Measurements from ENCODE around the gene VN1R2.
A peak's percentile ranks its signal among the peaks of the same experiment; 100 is the strongest.
"Not testable (repeated sequence)": the region's sequence is repeated elsewhere in the genome, so short reads cannot be mapped to it uniquely, and the experiment has no call there.

Gene VN1R2, protein sequence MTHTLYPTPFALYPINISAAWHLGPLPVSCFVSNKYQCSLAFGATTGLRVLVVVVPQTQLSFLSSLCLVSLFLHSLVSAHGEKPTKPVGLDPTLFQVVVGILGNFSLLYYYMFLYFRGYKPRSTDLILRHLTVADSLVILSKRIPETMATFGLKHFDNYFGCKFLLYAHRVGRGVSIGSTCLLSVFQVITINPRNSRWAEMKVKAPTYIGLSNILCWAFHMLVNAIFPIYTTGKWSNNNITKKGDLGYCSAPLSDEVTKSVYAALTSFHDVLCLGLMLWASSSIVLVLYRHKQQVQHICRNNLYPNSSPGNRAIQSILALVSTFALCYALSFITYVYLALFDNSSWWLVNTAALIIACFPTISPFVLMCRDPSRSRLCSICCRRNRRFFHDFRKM

DNA sequence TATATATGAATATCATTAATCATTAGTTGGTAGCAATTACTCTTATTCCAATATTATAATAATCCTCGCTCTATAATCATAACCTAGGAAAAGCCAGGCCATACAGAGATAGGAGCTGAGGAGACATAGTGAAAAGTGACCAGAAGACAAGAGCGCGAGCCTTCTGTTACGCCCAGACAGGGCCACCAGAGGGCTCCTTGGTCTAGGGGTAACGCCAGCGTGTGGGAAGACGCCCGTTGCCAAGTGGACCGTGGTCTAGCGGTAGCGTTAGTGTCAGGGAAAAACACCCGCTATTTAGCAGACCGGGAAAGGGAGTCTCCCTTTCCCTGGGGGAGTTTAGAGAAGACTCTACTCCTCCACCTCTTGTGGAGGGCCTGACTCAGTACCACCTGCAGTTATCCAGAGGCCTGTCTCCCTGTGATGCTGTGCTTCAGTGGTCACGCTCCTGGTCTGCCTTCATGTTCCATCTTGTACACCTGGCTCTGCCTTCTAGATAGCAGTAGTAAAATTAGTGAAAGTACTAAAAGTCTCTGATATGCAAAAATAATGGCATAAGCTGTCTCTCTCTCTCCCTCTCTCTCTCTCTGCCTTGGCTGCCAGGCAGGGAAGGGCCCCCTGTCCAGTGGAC, at the start of gene VN1R2:
VN1R2 (plus strand) TSS at position 578 of the 628 bp plus-strand sequence. CDS start 84 bp downstream, outside the sequence.
- DNase-seq, result not testable (repeated sequence)

DNA sequence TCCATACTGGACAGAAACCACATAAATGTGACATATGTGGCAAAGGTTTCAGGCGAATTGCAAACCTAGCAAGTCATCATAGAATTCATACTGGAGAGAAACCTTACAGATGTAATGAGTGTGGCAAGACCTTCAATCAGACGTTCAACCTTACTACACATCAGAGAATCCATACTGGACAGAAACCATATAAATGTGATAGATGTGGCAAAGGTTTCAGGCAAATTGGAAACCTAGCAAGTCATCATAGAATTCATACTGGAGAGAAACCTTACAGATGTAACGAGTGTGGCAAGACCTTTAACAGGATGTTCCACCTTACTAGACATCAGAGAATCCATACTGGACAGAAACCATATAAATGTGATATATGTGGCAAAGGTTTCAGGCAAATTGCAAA, 46.5 kb upstream of the VN1R2 start:
- not testable (repeated sequence) for DNase-seq

DNA sequence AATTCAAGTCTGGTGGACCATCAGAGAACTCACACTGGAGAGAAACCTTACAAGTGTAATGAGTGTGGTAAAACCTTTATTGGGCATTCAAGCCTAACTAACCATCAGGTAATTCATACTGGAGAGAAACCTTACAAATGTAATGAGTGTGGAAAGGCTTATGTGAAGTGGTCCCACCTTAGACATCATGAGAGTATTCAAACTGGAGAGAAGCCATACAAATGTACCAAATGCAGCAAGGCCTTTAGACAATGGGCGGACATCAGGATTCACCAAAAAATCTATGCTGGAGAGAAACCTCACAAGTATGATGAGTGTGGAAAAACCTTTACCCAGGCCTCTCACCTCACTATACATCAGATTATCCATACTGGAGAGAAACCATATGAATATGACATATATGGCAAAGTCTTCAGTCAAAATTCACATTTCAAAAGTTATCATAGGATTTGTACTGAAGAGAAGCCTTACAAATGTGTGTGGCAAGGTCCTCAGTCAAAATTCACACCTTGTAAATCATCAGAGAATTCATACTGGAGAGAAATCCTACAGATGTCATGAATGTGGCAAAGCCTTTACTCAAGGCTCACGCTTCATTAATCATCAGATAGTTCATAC, 45.3 kb upstream of the VN1R2 start:
- no peak for DNase-seq

DNA sequence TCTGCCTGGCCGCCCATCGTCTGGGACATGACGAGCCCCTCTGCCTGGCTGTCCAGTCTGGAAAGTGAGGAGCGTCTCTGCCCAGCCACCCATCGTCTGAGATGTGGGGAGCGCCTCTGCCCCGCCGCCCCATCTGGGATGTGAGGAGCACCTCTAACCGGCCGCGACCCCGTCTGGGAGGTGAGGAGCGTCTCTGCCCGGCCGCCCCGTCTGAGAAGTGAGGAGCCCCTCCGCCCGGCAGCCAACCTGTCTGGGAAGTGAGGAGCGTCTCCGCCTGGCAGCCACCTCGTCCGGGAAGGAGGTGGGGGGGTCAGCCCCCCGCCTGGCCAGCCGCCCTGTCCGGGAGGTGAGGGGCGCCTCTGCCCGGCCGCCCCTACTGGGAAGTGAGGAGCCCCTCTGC, 35.4 kb upstream of the VN1R2 start:
- not testable (repeated sequence) for DNase-seq

DNA sequence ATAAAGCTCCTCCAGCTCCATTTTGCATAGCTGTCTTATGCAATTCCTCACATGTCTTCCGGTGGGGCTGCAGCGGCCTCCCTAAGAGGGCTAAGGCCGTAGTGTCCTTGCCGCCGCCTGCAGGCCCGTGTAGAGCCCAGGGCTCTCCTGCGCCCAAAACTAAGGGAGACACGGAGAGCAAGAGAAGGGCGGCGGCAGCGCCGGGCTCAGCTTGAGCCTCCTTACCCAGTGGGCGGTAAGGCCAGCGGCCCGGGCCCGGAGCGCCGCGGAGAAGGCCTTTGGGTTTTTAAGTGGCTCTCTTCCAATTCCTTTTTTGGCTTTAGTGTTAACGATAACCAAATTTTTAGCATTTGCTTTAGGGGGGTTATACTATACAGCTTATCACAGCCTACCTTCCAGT, 33.5 kb upstream of the VN1R2 start:
- DNase-seq, result no peak

DNA sequence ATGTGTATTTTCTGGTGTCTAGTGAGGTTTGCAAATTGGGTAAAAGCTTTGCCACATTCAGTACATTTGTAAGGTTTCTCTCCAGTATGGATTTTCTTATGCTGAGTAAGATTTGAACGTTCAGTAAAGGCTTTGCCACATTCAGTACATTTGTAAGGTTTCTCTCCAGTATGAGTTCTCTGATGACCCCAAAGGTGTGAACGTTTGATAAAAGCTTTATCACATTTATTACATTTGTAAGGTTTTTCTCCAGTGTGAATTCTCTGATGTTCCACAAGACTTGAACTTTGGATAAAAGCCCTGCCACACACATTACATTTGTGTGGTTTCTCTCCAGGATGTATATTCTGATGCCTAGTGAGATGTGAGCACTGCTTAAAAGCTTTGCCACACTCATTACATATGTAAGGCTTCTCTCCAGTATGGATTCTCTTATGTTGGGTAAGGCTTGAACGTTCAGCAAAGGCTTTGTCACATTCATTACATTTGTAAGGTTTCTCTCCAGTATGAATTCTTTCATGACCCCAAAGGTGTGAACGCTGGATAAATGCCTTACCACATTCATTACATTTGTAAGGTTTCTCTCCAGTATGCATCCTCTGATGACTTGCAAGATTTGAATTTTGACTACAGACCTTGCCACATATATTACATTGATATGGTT, 20.8 kb upstream of the VN1R2 start:
- no peak for DNase-seq

DNA sequence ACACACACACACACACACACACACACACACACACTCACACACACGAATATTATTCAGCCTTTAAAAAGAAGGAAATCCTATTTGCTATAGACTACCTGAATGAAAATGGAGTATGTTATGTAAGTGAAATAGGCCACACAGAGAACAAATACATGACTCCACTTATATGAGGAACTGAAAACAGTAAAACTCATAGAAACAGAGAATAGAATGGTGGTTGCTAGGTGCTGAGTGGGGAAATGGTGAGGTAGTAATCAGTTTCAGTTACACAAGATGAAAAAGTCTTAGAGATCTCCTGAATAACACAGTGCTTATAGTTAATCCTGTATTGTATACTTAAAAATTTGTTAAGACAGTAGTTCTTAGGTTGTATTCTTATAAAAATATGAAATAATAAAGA, 11.6 kb upstream of the VN1R2 start:
- no peak for DNase-seq

DNA sequence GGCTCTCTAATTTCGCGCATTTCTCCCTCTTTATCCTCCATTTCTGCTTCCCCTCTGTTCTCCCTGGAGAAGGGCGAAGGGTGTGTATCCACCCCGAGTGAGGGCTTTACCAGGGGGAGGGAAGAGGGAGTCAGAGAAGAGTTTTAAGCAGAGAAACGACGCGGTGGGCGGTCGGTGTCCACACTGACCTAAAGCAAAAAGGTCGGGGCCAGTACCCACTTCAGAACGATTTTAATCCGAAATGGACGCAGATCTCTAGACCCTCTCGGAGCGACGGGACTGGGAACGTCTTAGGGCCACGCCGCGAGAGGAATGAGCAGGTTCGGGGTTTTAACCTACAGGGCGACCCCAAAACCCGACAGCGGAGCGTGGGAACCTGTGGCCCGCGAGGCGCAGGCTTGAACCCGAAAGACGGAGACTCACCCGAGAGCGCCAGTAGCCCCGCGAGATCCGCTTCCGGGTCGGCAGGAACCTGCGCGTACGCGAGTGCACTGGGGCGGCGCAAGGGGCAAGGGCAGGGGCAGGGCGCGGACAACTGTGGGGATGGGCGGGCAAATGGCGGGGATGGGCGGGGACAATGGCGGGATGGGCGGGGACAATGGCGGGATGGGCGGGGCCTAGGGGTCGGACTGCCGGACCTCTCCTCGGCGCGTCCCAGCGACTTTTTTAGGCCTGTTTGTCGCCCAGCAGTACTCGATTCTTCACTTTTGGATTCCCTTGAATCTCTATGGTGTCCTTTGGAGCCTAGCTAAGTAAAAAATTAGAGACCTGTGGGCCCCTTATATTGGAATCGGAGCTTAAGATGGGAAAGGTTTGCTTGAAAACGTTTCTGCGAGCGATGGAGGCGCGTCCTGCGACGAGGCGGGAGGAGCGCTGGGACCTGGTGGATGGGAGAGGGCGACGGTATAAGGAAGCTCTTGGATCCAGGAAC, 3.4 kb upstream of the VN1R2 start, which contains the start of gene ZNF677:
ZNF677 (minus strand) TSS at position 463 of the 931 bp plus-strand sequence. CDS start 3,323 bp downstream, outside the sequence.
- DNase-seq, result peak; percentile 84 to 89

DNA sequence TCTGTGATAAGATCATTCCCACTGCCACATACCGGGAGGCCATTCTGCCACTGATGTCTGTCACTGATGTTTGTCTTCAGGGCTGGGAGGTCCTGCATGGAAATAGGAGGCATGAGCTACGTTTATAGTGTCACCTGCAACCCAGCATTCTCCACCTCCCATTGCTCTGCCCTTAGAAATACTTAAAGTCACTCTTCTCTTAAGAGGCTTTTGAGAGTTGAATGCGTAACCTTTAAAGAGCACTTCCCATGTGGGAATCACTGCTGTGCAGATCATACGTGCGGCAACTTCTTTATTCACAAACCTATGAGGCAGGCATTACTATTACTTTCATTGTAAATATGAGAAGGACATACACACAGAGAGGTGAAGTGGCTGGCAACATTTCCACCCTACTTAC, 9.5 kb downstream of the VN1R2 start, which contains the start of gene VN1R4:
VN1R4 (minus strand) TSS at position 101 of the 400 bp plus-strand sequence; CDS start at position 43, 58 bp downstream.
- DNase-seq, result not testable (repeated sequence)

DNA sequence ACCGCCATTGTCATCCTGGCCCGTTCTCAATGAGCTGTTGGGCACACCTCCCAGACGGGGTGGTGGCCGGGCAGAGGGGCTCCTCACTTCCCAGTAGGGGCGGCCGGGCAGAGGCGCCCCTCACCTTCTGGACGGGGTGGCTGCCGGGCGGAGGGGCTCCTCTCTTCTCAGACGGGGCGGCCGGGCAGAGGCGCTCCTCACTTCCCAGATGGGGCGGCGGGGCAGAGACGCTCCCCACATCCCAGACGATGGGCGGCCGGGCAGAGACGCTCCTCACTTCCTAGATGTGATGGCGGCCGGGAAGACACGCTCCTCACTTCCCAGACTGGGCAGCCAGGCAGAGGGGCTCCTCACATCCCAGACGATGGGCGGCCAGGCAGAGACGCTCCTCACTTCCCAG, 11.8 kb downstream of the VN1R2 start:
- not testable (repeated sequence) for DNase-seq

DNA sequence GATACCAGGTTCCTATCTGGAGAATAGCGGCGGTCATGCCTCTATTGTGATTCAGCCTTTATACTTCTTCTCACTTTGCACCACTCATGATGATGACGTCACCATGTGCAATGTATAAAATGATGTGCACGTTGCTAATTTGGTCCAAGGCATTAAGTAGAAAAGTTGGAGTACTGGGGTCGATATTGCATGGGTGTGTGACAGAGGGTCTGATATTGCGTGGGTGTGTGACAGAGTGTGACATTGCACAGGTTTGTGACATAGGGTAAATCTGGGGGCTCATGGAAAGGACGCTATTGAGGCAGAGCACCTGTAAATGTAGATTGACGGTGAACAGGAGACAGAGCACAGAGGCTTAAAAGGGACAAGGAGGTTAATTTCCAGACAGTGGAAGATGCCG, 14.0 kb downstream of the VN1R2 start:
- no peak for DNase-seq

DNA sequence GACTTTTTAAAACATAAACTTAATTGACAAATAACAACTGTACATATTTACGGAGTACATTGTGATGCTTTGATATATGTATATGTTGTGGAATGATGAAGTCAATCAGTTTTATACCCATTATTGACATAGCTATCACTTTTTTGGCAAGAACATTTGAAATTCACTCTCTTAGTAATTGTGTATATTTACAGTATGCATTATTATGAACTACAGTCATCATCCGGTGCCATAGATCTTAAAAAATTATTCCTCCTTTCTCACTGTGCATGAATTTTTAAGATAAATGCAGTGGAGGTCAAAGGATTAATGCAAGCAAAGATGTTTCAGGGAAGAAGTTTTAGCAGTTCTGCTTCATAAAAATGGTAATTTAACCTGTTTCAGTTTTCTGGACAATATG, 17.4 kb downstream of the VN1R2 start:
- no peak for DNase-seq

DNA sequence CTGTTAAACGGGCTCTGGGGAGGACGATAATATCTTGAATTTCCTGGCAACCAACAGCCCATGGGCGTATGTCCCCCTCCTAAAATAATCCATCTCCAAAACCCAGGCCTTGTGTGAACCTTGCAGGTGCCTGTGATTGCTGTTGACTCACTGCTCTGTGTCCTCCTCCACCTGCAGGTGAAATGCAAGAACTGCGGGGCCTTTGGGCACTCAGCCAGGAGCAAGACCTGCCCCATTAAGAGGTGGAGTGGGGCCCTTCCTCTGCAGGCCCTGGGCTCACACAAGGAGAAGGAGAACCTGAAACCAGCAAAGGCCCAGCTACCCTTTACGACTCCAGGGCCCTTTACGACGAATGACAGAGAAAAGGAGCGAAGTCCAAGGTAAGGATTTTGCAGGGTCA, 23.9 kb downstream of the VN1R2 start:
- not testable (repeated sequence) for DNase-seq

DNA sequence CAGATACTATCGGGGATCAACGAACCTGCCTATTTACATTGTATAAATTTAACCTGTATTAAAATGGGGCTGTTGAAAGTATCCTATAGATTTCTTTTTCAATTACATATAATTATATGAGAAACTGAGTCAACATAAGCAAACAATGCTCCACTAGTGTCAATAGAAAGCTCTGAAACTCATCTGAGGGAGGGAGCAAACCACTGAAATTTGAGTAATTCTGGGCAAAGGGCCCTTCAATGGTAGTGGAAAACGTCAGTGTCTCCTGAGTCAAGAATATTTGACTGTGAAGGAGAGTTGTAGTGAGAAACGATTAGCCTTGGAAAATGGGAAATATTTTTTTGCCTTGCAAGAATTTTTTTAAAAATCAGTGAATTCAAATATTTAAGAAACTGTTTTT, 27.0 kb downstream of the VN1R2 start:
- DNase-seq, result no peak

DNA sequence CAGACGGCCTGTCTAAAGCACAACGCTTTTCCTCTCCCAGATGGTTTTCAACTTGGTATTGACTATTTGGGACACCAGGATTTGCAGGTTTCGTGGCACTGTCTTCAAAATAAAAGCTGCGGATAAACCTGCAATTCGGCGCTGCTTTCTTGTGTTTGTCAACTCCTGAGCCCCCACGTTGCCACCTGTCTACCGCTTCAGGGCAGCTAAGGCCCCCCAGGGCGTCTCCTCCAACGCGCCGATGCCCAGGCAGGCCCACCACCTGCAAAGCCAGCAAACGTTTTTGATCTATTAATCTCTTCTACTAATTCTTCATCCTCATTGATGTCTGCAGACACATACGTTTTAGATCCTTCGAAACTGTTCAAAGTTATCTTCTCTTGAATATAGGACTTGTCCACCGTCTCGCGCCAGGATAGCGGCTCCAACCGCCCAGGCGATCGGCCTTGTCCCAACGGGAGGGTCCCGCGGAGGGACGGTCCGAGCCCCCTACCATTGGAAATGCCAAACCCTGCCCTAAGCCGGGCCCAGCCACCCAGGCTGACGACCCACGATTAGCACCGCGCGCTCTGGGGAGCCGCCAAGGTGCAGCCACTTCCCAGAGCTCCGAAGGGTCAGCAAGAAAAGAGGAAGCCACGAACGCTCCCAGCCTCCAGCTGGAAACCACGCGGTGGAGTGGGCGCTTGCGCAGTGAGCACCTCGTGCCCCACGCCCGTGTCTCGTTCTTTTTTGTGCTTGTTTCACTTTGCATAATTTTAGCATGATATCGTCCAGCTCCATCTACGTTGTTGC, 32.9 kb downstream of the VN1R2 start:
- no peak for DNase-seq

DNA sequence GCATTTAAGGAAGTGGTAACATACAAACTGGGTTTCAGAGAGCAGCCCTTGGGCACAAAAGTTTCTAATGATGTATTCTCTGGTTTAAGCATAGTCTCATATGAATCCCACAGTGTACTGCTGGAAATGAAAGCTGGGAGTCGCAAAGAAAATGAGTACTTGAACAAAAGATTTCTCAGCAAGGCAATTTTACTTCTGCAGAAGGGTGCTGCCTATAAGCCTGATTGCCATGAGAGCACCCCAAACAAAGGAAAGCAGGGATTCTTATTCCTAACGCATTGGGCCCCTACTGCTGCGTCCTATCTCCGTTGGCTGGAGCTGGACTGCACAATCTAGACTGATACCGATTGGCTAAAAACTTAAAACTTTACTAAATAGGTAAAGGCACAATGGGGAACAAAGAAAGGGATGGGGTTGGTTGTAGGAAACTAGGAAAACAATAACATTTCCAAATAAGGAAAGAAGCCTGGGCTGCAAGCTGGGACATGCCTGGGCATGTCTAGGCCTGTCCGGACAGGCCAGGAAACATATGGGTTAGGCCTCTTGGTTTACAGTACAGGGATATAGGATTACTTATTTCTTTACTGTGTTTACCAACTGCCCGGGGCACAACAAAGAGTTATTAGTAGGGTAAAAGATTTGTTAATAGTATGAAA, 36.8 kb downstream of the VN1R2 start:
- no peak for DNase-seq

DNA sequence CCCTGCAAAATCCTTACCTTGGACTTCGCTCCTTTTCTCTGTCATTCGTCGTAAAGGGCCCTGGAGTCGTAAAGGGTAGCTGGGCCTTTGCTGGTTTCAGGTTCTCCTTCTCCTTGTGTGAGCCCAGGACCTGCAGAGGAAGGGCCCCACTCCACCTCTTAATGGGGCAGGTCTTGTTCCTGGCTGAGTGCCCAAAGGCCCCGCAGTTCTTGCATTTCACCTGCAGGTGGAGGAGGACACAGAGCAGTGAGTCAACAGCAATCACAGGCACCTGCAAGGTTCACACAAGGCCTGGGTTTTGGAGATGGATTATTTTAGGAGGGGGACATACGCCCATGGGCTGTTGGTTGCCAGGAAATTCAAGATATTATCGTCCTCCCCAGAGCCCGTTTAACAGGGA, 43.2 kb downstream of the VN1R2 start:
- DNase-seq, result peak in 1 of 2 donors; percentile 2

DNA sequence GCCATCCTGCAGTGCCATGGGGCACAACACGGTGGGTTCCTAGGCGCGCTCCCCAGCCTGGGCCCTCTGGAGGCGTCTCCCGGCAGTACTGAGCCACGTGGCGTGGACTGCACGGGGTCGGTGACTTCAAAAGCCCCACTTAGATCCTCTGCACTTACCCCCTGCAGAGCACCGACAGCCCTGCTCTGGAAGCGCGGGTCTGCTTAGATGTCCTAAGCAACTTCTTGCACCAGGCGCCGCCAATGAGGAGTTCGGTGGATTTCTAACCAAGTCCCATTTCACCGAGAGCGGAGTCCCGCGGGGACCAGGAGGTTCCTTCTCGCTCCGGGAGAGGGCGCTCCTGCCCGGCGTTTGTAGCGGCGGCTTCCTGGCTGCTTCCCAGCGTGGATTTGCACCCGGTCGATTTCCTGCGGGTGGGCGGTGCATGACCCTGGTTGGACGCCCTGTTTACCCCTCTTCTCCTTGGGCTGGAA, 50.3 kb downstream of the VN1R2 start:
- peak in 1 of 2 donors; percentile 2 for DNase-seq
